Dermis microvascular lymphatic vessel endothelial cell (primary cell): Measurements from ENCODE around the gene G0S2. TPM values are rescaled to one million over a fixed set of nuclear protein-coding genes. Genes with fewer than 3 reads are reported as not detected.

Experiments
- DNase-seq, 2 donors: peaks; one replicate each; pipeline versions ENCODE4 v3.0.0 to v3.0.0-alpha.2; 2010; ENCODE audit warnings: low read depth in 2 of 2
- total RNA-seq: library from RNA; depleted of rRNA; stranded (reverse); fragments of >200 nt; gene quantifications from 2 replicates; pipeline ENCODE4 v1.2.1, GENCODE V29; 2014

G0S2 gene
- total RNA-seq, 1 donor from 2014 or later: 1.2 TPM

GRCh38 chr1:209715314-209715713 is 40.1 kb downstream of the G0S2 start:
- no peak for DNase-seq

- no peak for DNase-seq
These were observed 42.6 kb downstream of the G0S2 start for GRCh38 chr1:209717818-209718217.

GRCh38 chr1:209720326-209720725 is 45.1 kb downstream of the G0S2 start:
- DNase-seq: no peak

- DNase-seq: no peak
These were observed 45.6 kb downstream of the G0S2 start for GRCh38 chr1:209720826-209721225.

- DNase-seq: no peak
These were observed 46.1 kb downstream of the G0S2 start for GRCh38 chr1:209721323-209721722.

GRCh38 chr1:209723265-209723664 is 48.1 kb downstream of the G0S2 start:
- no peak for DNase-seq

GRCh38 chr1:209723756-209724693 is 48.8 kb downstream of the G0S2 start:
- DNase-seq: no peak

Other genes with a start within 250 kb of the G0S2 start
- not detected in 2 replicates for gene CAMK1G, start 91.7 kb upstream of the G0S2 start, total RNA-seq
- gene LAMB3, start 23.0 kb upstream of the G0S2 start, total RNA-seq: 1.3 and 3.0 TPM in 2 replicates
- not detected in 2 replicates for gene HSD11B1, start 29.4 kb downstream of the G0S2 start, total RNA-seq
- gene TRAF3IP3, start 80.6 kb downstream of the G0S2 start, total RNA-seq: not detected in 2 replicates
- 1.9 and 2.1 TPM in 2 replicates for gene C1orf74, start 109.1 kb downstream of the G0S2 start, total RNA-seq
- gene IRF6, start 130.7 kb downstream of the G0S2 start, total RNA-seq: 0.51 and 2.6 TPM in 2 replicates
- 4.0 and 5.3 TPM in 2 replicates for gene UTP25, start 152.6 kb downstream of the G0S2 start, total RNA-seq